A172 (cell line): ENCODE results near the gene TAF4. TPM values are rescaled to one million over a fixed set of nuclear protein-coding genes. Genes with fewer than 3 reads are reported as not detected.
A peak's percentile ranks its signal among the peaks of the same experiment; 100 is the strongest.

Experiments used
- DNase-seq: peaks from one replicate; pipeline ENCODE4 v3.0.0-alpha.2; 2015; ENCODE audit warnings: low spot score
- total RNA-seq: library from RNA; depleted of rRNA; stranded (reverse); fragments of >200 nt; shearing (Covaris generic); gene quantifications from 2 replicates; pipeline ENCODE4 v1.2.3, GENCODE V29; 2014

Gene TAF4
- total RNA-seq, 1 experiment from 2014 or later, result 5.1 TPM

GRCh38 chr20:61965606-61966491 lies 99.8 kb downstream of the TAF4 start:
- DNase-seq, result no peak

DNA sequence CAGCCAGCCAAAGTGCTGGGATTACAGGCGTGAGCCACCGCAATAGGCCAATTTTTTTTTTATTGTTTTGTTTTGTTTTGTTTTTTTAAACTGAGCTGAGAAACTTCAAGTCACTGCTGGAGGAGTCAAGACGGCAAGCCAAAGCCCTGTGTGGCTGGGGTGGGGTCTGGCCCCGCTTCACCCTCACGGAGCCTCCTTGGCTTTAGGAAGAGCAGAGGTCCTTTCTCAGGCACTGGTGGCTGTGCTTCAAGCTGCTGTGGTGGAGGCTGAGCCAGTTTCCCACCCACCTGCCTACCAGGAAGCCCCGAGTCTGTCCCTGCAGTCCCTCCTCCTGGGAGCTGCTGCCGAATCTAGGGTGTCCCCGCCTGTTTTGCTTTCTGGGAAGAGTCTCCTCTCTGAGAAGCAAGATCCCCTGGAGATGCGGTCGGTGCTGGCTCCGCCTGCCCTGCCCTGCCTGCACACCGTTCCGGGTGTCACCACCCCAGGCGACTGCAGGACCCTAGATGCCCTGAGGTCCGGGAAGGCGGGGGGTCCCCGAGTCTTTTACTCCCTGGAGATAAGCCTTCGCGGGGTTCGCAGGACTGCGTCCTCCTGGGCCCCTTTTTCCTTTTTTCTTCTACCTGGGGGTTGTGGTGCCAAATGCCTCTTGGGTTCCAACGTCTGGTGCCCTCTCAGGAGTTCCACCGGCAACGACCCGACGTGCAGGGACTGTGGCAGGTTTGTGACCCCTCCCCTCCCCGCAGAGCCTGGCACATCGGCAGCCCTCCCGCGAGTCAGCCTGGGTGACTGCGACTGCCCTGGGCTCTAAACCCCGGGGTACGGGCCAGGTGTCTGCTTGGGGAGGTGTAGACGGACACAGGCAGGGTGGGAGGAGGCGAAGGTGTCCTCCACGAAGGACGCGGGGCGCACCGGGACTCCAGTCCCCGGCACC lies 100.7 kb downstream of the TAF4 start:
- no peak for DNase-seq

DNA sequence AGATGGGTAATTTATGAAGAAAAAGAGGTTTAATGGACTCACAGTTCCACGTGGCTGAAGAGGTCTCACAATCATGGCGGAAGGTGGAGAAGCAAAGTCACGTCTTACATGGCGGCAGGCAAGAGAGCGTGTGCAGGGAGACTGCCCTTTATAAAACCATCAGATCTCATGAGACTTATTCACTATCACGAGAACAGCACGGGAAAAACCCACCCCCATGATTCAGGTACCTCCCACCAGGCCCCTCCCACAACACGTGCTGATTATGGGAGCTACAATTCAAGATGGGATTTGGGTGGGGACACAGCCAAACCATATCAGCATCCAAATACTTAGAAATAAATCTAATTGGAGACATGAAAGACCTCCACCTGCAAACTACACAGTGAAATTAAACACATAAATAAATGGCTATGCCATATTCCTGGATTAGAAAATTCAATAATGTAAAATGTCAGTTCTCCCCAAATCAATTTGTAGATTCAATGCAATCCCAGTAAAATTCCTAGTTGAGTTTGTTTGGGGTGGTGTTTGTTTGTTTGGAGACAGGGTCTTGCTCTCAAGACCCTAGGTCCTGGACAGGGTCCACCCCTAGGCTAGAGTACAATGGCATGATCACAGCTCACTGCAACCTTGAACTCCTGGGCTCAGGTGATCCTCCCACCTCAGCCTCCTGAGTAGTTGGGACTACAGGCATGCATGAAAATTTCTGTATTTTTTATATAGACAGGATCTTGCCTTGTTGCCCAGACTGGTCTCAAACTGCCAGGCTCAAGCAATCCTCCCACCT lies 101.6 kb downstream of the TAF4 start:
- no peak for DNase-seq

DNA sequence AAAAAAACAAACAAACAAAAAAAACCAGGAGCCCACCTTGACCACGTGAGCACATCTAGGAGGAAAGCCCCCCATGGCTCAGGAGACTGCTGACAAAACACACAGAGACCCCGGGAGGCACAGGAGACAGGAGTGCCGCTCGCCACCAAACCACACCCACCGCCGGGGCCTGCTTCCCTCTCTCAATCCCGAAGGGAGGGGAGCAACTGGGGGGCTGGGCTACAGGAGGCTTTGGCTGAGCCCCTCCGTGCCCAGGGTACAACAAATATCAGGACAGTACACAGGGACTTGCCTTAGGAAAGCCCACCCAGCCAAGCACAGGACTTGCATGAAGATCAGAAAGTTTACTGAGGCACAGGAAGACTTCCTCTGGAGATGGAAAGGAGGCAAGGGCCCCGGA lies 102.5 kb downstream of the TAF4 start:
- no peak for DNase-seq

- no peak for DNase-seq
These were observed 104.8 kb downstream of the TAF4 start for GRCh38 chr20:61960836-61961235.

GRCh38 chr20:61958773-61959700 lies 106.6 kb downstream of the TAF4 start:
- DNase-seq, result peak; percentile 22

DNA sequence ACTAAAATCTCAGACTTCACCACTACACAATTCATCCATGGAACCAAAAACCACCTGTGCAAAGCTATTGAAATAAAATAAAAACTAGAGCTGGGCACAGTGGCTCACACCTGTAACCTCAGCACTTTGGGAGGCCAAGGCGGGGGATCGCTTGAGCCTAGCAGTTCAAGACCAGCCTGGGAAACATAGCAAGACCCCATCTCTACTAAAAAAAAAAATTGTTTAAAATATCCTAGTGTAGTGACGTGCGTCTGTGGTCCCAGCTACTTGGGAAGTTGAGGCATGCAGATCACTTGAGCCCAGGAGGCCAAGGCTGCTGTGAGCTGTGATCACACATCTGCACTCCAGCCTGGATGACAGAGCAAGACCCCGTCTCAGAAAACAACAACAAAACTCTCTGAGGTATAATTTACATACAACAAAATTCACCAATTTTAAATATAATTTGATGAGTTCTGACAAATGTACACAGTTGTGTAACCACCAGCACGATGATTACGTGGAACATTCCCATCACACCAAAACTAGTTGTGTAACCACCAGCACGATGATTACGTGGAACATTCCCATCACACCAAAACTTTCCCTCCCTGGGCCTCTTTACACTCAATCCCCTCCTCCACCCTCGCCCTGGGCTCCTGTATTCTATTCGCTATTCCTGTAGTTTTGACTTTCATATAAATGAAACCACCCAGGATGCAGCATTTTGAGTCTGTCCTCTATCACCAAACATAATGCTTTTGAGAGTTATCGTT lies 107.5 kb downstream of the TAF4 start:
- no peak for DNase-seq

DNA sequence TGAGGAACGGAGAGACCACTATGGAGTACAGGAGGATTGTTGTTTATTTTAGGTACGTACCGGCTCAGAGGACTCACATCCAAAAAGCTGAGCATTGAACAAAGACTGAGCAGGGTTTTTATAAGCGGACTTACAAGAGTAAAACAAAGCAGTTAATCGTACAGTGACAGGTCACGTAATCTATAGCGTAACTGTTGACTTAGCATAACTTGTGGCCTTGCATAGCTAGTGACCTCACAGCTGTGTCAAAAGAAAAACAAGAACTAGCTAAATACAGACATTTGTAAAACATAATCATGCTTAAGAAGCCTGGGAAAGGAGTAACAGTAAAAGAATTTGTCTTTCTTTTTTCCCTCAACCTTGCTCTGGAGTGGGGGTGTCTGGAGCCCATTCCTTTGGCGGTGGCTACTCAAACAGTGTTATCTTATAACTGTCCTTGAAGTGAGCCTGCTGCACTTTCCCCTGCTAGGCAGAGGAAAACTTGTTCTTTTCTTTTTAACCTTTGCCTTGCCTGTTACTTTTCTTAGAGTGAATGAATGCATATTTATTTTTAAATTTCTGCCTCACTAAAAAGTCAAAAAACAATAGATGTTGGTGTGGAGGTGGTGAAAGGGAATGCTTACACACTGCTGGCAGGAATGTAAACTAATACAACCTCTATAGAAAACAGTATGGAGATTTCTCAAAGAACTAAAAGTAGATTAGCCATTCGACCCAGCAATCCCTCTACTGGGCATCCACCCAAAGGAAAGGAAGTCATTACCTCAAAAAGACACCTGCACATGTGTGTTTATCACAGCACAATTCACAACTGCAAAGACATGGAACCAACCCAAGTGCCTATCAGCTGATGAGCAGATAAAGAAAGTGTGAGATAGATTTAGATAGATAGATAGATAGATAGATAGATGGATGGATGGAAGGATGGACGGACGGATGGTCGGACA lies 109.0 kb downstream of the TAF4 start:
- DNase-seq, result no peak

- DNase-seq, result no peak
These were observed 109.8 kb downstream of the TAF4 start for GRCh38 chr20:61955668-61956395.

- no peak for DNase-seq
These were observed 111.2 kb downstream of the TAF4 start for GRCh38 chr20:61954276-61955021.

GRCh38 chr20:61953037-61954021 lies 112.4 kb downstream of the TAF4 start:
- no peak for DNase-seq

DNA sequence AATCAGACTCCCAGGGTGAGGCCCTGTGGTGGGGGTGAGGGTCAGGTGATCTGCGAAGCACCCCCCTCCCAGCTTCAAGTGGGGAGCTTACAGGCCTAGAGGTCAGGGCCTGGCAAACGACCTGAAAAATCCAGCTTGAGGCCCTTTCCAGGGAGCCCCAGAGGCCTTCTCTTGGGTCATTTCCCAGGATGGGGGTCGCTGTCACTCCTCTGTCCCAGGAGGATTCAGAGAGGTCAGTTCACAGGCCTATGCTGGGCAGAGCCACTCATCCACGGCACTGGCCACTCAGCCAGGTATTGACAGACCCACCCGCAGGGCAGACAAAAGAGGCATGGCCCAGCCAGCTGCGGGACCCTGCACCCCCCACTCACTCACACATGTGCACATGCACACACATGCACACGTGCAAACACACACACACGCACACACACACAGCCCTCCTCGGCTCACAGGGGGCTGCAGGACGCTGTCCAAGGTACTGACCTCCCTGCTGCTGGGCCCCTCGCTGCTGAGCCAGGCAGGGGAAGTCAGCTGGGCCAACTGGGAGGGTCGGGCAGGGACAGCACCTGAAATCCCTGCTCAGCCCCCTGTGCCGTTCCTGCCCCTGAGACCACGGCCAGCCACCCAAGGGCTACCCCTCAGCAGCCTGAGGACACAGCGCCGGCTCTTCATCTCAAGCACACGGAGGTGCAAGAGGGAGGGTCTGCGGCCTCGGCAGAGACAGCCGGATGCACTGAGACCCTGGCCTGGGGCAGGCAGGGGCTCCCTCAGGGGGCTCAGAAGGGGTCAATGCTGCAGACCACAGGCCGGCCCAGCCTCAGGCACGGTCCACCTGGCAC lies 113.8 kb downstream of the TAF4 start:
- DNase-seq, result no peak

GRCh38 chr20:61950641-61951071 lies 115.0 kb downstream of the TAF4 start:
- no peak for DNase-seq

GRCh38 chr20:61949714-61950640 lies 115.7 kb downstream of the TAF4 start:
- no peak for DNase-seq
